ENCODE measurements around the gene SS18L1.
A peak's percentile ranks its signal among the peaks of the same experiment; 100 is the strongest.

SS18L1 gene

GRCh38 chr20:62119591-62120364, 23.8 kb upstream of the SS18L1 start:
- no peak for DNase-seq (ENCODE audit: low read depth in 2 of 2)

GRCh38 chr20:62120365-62120762, 23.2 kb upstream of the SS18L1 start:
- no peak for DNase-seq (ENCODE audit: low read depth in 2 of 2)

DNA sequence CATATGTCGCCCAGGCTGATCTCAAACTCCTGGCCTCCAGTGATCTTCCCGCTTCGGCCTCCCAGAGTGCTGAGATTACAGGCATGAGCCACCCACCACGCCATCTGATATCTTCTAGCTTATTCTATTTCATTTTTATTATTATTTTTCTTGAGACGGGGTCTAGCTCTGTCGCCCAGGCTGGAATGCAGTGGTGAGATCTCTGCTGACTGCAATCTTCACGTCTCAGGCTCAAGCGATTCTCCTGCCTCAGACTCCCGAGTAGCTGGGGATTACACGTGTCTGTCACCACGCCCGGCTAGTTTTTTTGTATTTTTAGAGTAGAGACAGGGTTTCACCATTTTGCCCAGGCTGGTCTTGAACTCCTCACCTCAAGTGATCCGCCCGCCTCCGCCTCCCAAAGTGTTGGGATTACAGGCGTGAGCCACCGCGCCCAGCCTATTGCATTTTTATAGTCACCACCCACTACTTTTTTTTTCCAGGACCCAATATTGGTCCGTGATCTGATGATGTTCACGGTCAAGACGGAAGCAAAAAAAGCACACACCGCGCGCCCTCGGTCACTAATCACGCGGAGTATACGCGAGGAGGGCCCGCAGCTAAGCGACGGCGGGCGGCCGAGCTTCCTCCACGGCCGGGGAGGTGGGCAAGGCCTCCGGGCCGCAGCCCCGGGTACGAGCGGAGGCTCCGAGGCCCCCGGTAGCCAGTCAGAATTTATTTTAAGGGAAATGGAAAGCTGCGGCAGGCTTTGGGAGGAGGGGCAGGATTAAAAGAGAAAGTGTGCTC, 22.4 kb upstream of the SS18L1 start:
- DNase-seq (ENCODE audit: low read depth in 2 of 2), result no peak

GRCh38 chr20:62121776-62122653, 21.6 kb upstream of the SS18L1 start, which contains the start of gene LSM14B:
LSM14B (plus strand) TSS chr20:62122475; CDS start chr20:62122667, 192 bp downstream.
- DNase-seq (ENCODE audit: low read depth in 2 of 2), result peak; percentile 94 to 97

GRCh38 chr20:62122654-62123449, 20.7 kb upstream of the SS18L1 start:
- no peak for DNase-seq (ENCODE audit: low read depth in 2 of 2)

DNA sequence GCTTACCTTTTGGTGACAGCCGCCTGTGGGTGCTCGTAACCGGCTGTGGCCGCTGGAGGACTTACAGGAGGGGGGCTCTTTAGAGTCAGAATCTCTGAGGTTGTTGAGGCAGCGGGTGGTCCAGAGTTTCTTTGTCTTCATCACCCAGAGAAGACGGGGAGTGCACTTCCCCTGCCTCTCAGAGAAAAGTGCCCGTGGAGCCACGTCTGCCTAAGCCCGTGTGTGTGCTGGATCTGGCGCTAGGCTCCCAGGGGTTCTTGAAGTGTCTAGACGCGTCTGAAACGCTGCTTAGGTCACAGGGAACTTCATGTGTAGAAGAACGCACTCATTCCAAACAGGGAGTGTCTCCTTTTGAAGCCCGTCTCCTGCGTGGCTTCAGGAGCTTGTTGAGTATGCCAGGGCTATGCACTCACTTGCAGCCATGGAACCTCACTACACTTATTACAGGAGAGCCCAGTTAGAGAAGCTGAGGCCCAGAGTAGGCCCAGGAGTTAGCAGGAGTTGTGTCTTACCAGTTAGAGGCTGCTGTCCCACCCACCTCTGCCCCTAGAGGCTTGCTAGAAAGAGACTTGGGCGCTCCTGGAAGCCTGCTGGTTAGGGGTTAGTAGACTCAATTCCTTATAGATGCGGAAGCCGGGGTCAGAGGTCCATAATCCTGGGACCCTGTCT, 20.0 kb upstream of the SS18L1 start:
- DNase-seq (ENCODE audit: low read depth in 2 of 2), result no peak

DNA sequence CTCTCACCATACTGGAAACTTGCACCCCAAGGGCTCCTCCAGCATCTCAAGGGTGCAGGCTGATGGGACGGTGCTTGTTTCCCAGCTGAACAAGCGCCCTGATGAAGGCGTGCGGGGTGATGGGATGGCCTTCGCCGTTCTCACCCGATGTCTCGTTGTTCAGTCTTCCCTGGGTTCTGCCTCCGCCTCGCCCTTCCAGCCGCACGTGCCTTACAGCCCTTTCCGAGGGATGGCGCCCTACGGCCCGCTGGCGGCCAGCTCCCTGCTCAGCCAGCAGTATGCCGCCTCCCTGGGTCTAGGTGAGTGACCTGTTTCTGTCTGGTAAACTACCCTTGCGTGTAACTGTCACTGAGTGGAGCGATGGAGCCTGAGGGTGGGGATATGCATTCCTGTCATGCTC, 17.4 kb upstream of the SS18L1 start:
- DNase-seq (ENCODE audit: low read depth in 2 of 2), result no peak

GRCh38 chr20:62127799-62128198, 15.8 kb upstream of the SS18L1 start:
- no peak for DNase-seq (ENCODE audit: low read depth in 2 of 2)

DNA sequence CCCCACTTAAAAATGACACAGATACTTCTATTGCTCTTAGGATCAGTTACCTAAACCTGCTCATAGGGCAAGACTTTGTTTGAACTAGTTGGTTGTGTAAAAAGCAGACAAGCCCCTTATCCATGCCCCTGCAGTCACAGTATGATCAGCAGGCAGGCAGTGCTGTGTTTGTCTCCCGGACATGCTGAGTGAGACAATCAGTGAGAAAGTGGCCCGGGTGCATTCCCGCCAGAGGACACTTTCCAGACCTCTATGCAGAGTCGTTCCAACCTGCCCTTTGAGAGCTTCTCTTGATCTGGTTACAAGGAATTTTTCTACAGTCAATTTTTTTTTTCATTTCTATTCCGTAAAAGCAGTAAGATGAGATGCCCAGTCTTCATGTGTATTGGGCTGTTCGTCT, 15.1 kb upstream of the SS18L1 start:
- no peak for DNase-seq (ENCODE audit: low read depth in 2 of 2)

DNA sequence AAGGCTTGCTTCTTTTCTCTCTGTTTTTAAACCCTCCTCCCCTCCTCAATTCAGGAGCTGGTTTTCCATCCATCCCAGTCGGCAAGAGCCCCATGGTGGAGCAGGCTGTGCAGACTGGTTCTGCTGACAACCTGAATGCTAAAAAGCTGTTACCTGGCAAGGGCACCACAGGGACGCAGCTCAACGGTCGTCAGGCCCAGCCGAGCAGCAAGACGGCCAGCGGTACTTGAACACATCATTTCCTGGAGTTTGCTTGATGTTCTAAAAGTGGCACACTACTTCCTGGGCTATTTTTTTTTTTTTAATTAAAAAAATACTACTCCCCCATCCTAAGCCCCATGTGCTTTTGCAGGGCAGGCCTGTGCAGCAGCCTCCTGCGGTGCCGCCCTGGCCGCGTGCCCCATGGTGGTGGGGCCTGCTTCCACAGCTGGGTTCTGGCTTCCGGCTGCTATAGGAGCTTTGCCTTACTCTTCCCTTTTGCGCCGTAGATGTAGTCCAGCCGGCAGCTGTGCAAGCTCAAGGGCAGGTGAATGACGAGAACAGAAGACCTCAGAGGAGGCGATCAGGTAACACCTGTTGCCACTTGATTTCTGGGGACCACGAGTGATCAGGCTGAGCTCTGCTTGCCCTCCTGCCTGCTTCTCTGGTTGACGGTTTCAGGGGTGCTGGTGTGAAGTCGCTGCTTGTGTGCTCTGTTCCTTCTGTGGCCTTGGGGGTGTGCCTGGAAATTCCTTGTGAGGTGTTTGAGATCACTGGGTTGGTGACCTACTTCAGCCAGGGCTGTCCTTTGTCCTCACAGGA, 13.6 kb upstream of the SS18L1 start:
- no peak for DNase-seq (ENCODE audit: low read depth in 2 of 2)

DNA sequence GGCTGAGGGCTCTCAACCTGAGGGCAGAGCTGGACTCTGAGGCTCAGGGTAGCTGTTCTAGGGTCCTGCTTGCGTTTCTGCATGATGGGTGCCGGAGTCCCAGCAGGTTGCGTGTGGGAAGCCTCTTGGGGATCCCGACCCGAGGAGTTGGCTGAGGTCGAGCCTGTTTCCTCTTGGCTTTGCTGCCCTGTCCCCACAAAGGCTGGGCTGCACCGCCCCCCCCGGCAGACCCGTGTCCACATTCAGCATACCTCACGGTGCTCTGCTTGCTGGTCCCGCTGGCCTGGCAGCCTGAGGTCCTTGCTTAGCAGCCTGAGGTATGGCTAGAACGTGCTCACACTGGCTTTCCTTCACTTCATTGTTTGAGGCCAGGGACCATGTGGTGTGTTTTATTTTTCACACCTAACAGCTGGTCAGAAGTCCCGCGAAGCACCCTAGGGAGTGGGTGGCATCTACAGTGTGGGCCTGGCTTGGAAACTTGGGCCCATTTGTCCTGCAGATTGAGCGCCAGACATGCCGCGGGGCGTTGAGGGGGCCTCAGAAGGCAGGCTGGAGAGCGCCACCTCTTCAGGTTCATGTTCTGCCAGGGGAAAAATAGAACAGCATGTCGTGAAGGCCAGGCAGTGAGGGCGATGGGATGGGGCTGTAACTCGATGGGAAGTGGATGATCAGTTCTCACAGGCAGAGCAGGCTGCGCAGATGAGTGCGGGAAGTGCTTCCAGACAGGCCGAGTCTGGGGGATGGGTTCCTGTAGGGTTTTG, 11.8 kb upstream of the SS18L1 start:
- DNase-seq (ENCODE audit: low read depth in 2 of 2), result no peak

DNA sequence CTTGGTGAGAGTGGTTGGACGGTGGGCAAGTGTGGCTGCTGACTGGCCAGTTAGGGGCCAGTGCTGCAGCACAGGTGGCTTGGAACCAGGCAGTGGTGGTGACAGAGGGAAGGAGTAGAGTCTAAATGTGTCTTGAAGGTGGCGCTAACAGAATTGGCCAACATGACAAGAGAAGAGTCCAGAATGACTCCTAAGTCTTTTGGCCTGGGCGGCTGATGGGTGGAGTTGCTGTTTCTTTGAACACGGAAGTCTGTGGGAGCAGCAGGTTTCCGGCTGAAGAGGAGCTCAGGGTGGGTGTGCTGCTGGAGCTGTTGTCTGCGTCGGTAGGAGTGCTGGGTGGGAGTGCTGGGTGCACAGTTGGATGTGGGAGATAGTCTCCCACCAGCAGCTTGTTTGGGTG, 11.1 kb upstream of the SS18L1 start:
- no peak for DNase-seq (ENCODE audit: low read depth in 2 of 2)

- no peak for DNase-seq (ENCODE audit: low read depth in 2 of 2)
Measured at GRCh38 chr20:62133051-62133845, 10.3 kb upstream of the SS18L1 start.

DNA sequence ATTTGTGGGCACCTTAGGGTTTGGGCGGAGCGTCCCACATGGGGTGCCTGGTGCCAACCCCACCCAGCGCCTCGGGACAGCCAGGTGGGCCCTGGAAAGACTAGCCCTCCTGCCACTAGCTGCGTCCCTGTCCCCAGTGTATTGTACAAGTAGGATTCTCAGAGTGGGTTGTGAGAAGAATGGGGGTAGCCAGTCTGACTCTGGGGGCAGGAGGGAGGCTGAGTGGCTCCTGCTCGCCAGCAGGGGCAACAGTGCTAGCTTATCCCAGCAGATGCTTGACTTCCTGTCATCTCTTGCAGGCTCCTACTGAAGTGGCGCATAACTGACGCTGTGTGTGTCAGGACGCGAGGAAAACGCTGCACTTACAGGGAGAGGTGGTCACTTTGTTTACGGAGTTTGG, 9.7 kb upstream of the SS18L1 start:
- no peak for DNase-seq (ENCODE audit: low read depth in 2 of 2)

- DNase-seq (ENCODE audit: low read depth in 2 of 2), result no peak
Measured at GRCh38 chr20:62134735-62135231, 8.8 kb upstream of the SS18L1 start.

- DNase-seq (ENCODE audit: low read depth in 2 of 2), result no peak
Measured at GRCh38 chr20:62135573-62136266, 7.8 kb upstream of the SS18L1 start.

- no peak for DNase-seq (ENCODE audit: low read depth in 2 of 2)
Measured at GRCh38 chr20:62136283-62137091, 7.1 kb upstream of the SS18L1 start.
